KMS-11 (cell line): ENCODE data around the gene UBE2Z.

Experiments
- H2AFZ ChIP-seq: fragments of 200-600 bp; sonication (generic); 2 replicates; pipeline ENCODE4 v1.6.1; 2016; ENCODE audit warnings: antibody characterized with exemption, mixed run types, low read depth
- H3K27ac ChIP-seq: fragments of 200-600 bp; sonication (generic); 2 replicates; pipeline ENCODE4 v1.6.1; 2016; ENCODE audit warnings: mild to moderate bottlenecking, mixed run types
- H3K27me3 ChIP-seq: fragments of 200-600 bp; sonication (generic); 2 replicates; pipeline ENCODE4 v1.6.1; 2017; ENCODE audit warnings: mild to moderate bottlenecking, low read depth, mixed run types, moderate library complexity; ENCODE audit not compliant: insufficient read depth
- H3K36me3 ChIP-seq: fragments of 200-600 bp; sonication (generic); 2 replicates; pipeline ENCODE4 v1.6.1; 2017; ENCODE audit warnings: mild to moderate bottlenecking, mixed run types; ENCODE audit not compliant: insufficient read depth
- H3K4me1 ChIP-seq: fragments of 200-600 bp; sonication (generic); 2 replicates; pipeline ENCODE4 v1.6.1; 2016; ENCODE audit warnings: mild to moderate bottlenecking, low read depth, mixed run types; ENCODE audit not compliant: poor library complexity, severe bottlenecking
- H3K4me2 ChIP-seq: fragments of 200-600 bp; sonication (generic); 2 replicates; pipeline ENCODE4 v1.7.0; 2016; ENCODE audit warnings: mild to moderate bottlenecking, mixed run types
- H3K4me3 ChIP-seq: fragments of 200-600 bp; sonication (generic); IDR thresholded peaks from 2 replicates; pipeline ENCODE4 v1.6.1; 2017; ENCODE audit warnings: low read depth, low read length, mixed read lengths; ENCODE audit not compliant: insufficient read depth
- H3K79me2 ChIP-seq: fragments of 200-600 bp; sonication (generic); 2 replicates; pipeline ENCODE4 v1.6.1; 2016; ENCODE audit warnings: low read depth, mixed run types; ENCODE audit not compliant: insufficient read depth
- H3K9ac ChIP-seq: fragments of 200-600 bp; sonication (generic); 2 replicates; pipeline ENCODE4 v1.6.1; 2016; ENCODE audit warnings: mild to moderate bottlenecking, mixed run types
- H4K20me1 ChIP-seq: fragments of 200-600 bp; sonication (generic); 2 replicates; pipeline ENCODE4 v1.6.1; 2016; ENCODE audit warnings: mild to moderate bottlenecking, mixed run types; ENCODE audit not compliant: insufficient read depth
- CTCF ChIP-seq: fragments of 200-600 bp; sonication (generic); conservative IDR thresholded peaks from 2 replicates; pipeline ENCODE4 v1.6.1; 2017; ENCODE audit warnings: low read depth, mild to moderate bottlenecking, antibody characterized with exemption, low read length, moderate library complexity, mixed read lengths

UBE2Z gene

GRCh38 chr17:48927978-48928745 lies 20.0 kb downstream of the UBE2Z start:
- Histone ChIP-seq H3K27ac (no peak overlapping the region), H2AFZ (no peak overlapping the region), H3K36me3 (peaks cover 11% of the 10 kb centered on the region; the same call in 1 of the 2 replicates), H3K27me3 (no peaks in the 10 kb centered on the region), H3K9ac (no peak overlapping the region), H4K20me1 (no peaks in the 10 kb centered on the region), H3K4me2 (no peak overlapping the region), H3K4me1 (no peaks in the 10 kb centered on the region), H3K79me2 (no peaks in the 10 kb centered on the region), H3K4me3 (no peak overlapping the region)
- no peak for TF ChIP-seq CTCF

- H2AFZ ChIP-seq = no peak overlapping the region
- no peaks in the 10 kb centered on the region for H3K27me3 ChIP-seq
- no peak overlapping the region for H3K4me3 ChIP-seq
- H4K20me1 ChIP-seq = no peaks in the 10 kb centered on the region
- H3K4me2 ChIP-seq = no peak overlapping the region
- no peaks in the 10 kb centered on the region for H3K4me1 ChIP-seq
- no peaks in the 10 kb centered on the region for H3K79me2 ChIP-seq
- H3K27ac ChIP-seq = no peak overlapping the region; the same call in 1 of the 2 replicates
- no peak for TF ChIP-seq CTCF
- H3K9ac ChIP-seq = no peak overlapping the region
- peaks cover 5% of the 10 kb centered on the region; the same call in 1 of the 2 replicates for H3K36me3 ChIP-seq
These were observed 20.9 kb downstream of the UBE2Z start for GRCh38 chr17:48928876-48929811.

- Histone ChIP-seq H3K4me1 (no peaks in the 10 kb centered on the region), H3K79me2 (no peaks in the 10 kb centered on the region; the same call in 1 of the 2 replicates), H4K20me1 (no peaks in the 10 kb centered on the region), H3K36me3 (no peaks in the 10 kb centered on the region; the same call in 1 of the 2 replicates), H3K4me3 (no peak overlapping the region), H3K27ac (no peak overlapping the region), H2AFZ (no peak overlapping the region), H3K9ac (no peak overlapping the region), H3K27me3 (no peaks in the 10 kb centered on the region), H3K4me2 (no peak overlapping the region)
- no peak for TF ChIP-seq CTCF
These were observed 21.6 kb downstream of the UBE2Z start for GRCh38 chr17:48929812-48930165.

GRCh38 chr17:48930435-48930873 lies 22.2 kb downstream of the UBE2Z start:
- Histone ChIP-seq H3K4me2 (no peak overlapping the region), H3K4me1 (no peaks in the 10 kb centered on the region), H2AFZ (no peak overlapping the region), H3K79me2 (no peaks in the 10 kb centered on the region; the same call in 1 of the 2 replicates), H3K9ac (no peak overlapping the region), H3K27ac (no peak overlapping the region), H3K27me3 (no peaks in the 10 kb centered on the region), H3K4me3 (no peak overlapping the region), H3K36me3 (no peaks in the 10 kb centered on the region; the same call in 1 of the 2 replicates), H4K20me1 (no peaks in the 10 kb centered on the region)
- TF ChIP-seq CTCF = no peak
